HEK293 (cell line): Measurements from ENCODE around the gene GMPR2.

Experiments used
- BCL6B ChIP-seq: fragments of 450-650 bp; formaldehyde crosslinking; IDR thresholded peaks from 2 replicates; pipeline ENCODE4 v1.5.1; 2017; ENCODE audit warnings: missing biosample characterization, missing genetic modification characterization
- ELK4 ChIP-seq: IDR thresholded peaks from 2 replicates; pipeline ENCODE4 v1.6.1; 2011; ENCODE audit warnings: mild to moderate bottlenecking, low read depth, low read length, borderline replicate concordance
- GFI1B ChIP-seq: fragments of 450-650 bp; formaldehyde crosslinking; IDR thresholded peaks from 2 replicates; pipeline ENCODE4 v1.5.1; 2016; ENCODE audit warnings: missing biosample characterization, missing genetic modification characterization
- GLI4 ChIP-seq: fragments of 450-650 bp; formaldehyde crosslinking; IDR thresholded peaks from 2 replicates; pipeline ENCODE4 v1.5.1; 2016; ENCODE audit warnings: missing biosample characterization, missing genetic modification characterization
- IKZF3 ChIP-seq: fragments of 450-650 bp; IDR thresholded peaks from 2 replicates; pipeline ENCODE4 v1.5.0; 2018; ENCODE audit warnings: missing biosample characterization, mild to moderate bottlenecking, missing genetic modification characterization, moderate library complexity
- INSM2 ChIP-seq: fragments of 450-650 bp; formaldehyde crosslinking; IDR thresholded peaks from 2 replicates; pipeline ENCODE4 v1.5.1; 2016; ENCODE audit warnings: missing biosample characterization, missing genetic modification characterization
- KLF1 ChIP-seq: fragments of 450-650 bp; formaldehyde crosslinking; IDR thresholded peaks from 2 replicates; pipeline ENCODE4 v1.5.1; 2016; ENCODE audit warnings: missing biosample characterization, missing genetic modification characterization
- KLF10 ChIP-seq: fragments of 450-650 bp; IDR thresholded peaks from 2 replicates; pipeline ENCODE4 v1.5.1; 2018; ENCODE audit warnings: missing biosample characterization, mild to moderate bottlenecking, missing genetic modification characterization
- KLF16 ChIP-seq: fragments of 450-650 bp; formaldehyde crosslinking; IDR thresholded peaks from 2 replicates; pipeline ENCODE4 v1.5.1; 2017; ENCODE audit warnings: missing biosample characterization, missing genetic modification characterization
- OVOL3 ChIP-seq: fragments of 450-650 bp; formaldehyde crosslinking; IDR thresholded peaks from 2 replicates; pipeline ENCODE4 v1.5.1; 2016; ENCODE audit warnings: missing biosample characterization, missing genetic modification characterization
- SP7 ChIP-seq: fragments of 450-650 bp; formaldehyde crosslinking; IDR thresholded peaks from 2 replicates; pipeline ENCODE4 v1.5.1; 2016; ENCODE audit warnings: missing biosample characterization, missing genetic modification characterization
- ZBTB49 ChIP-seq: fragments of 450-650 bp; formaldehyde crosslinking; IDR thresholded peaks from 2 replicates; pipeline ENCODE4 v1.5.1; 2016; ENCODE audit warnings: missing biosample characterization, missing genetic modification characterization, low read depth
- ZNF24 ChIP-seq: fragments of 450-650 bp; formaldehyde crosslinking; IDR thresholded peaks from 2 replicates; pipeline ENCODE4 v1.5.1; 2016; ENCODE audit warnings: missing biosample characterization, missing genetic modification characterization
- ZNF274 ChIP-seq, 2 experiments: fragments of 200-500 bp in 1 of 2; fragments of 450-650 bp in 1 of 2; sonication (Bioruptor generic) in 1 of 2; formaldehyde crosslinking in 1 of 2; IDR thresholded peaks; 2 replicates each; pipeline versions ENCODE4 v1.5.1 to v1.6.1; 2014 to 2016; ENCODE audit warnings: borderline replicate concordance in 1 of 2, inconsistent platforms in 1 of 2, low read length in 1 of 2, missing biosample characterization in 1 of 2, missing genetic modification characterization in 1 of 2
- ZNF324 ChIP-seq: fragments of 450-650 bp; formaldehyde crosslinking; IDR thresholded peaks from 2 replicates; pipeline ENCODE4 v1.5.1; 2016; ENCODE audit warnings: missing biosample characterization, missing genetic modification characterization
- ZNF335 ChIP-seq: fragments of 450-650 bp; formaldehyde crosslinking; conservative IDR thresholded peaks from 2 replicates; pipeline ENCODE4 v1.5.1; 2016; ENCODE audit warnings: missing biosample characterization, missing genetic modification characterization
- ZNF366 ChIP-seq: fragments of 450-650 bp; formaldehyde crosslinking; conservative IDR thresholded peaks from 2 replicates; pipeline ENCODE4 v1.5.1; 2016; ENCODE audit warnings: missing biosample characterization, missing genetic modification characterization
- ZNF473 ChIP-seq: fragments of 450-650 bp; formaldehyde crosslinking; IDR thresholded peaks from 2 replicates; pipeline ENCODE4 v1.5.1; 2017; ENCODE audit warnings: missing biosample characterization, missing genetic modification characterization
- ZNF488 ChIP-seq: fragments of 450-650 bp; formaldehyde crosslinking; IDR thresholded peaks from 2 replicates; pipeline ENCODE4 v1.5.1; 2016; ENCODE audit warnings: missing biosample characterization, missing genetic modification characterization
- ZNF530 ChIP-seq: fragments of 450-650 bp; formaldehyde crosslinking; IDR thresholded peaks from 2 replicates; pipeline ENCODE4 v1.5.1; 2016; ENCODE audit warnings: low read depth, missing biosample characterization, missing genetic modification characterization
- ZNF544 ChIP-seq: fragments of 450-650 bp; formaldehyde crosslinking; IDR thresholded peaks from 2 replicates; pipeline ENCODE4 v1.5.0; 2017; ENCODE audit warnings: missing biosample characterization, missing genetic modification characterization
- ZNF549 ChIP-seq: fragments of 450-650 bp; IDR thresholded peaks from 2 replicates; pipeline ENCODE4 v1.5.1; 2018; ENCODE audit warnings: missing biosample characterization, missing genetic modification characterization, mild to moderate bottlenecking, inconsistent platforms, moderate library complexity
- ZNF600 ChIP-seq: fragments of 450-650 bp; formaldehyde crosslinking; IDR thresholded peaks from 2 replicates; pipeline ENCODE4 v1.5.1; 2016; ENCODE audit warnings: missing biosample characterization, missing genetic modification characterization
- ZNF623 ChIP-seq: fragments of 450-650 bp; formaldehyde crosslinking; IDR thresholded peaks from 2 replicates; pipeline ENCODE4 v1.5.1; 2016; ENCODE audit warnings: missing biosample characterization, missing genetic modification characterization
- ZNF664 ChIP-seq: fragments of 450-650 bp; formaldehyde crosslinking; IDR thresholded peaks from 2 replicates; pipeline ENCODE4 v1.5.1; 2016; ENCODE audit warnings: missing biosample characterization, missing genetic modification characterization
- ZNF692 ChIP-seq: fragments of 450-650 bp; formaldehyde crosslinking; IDR thresholded peaks from 2 replicates; pipeline ENCODE4 v1.5.1; 2016; ENCODE audit warnings: missing biosample characterization, missing genetic modification characterization
- ZNF747 ChIP-seq: fragments of 450-650 bp; formaldehyde crosslinking; IDR thresholded peaks from 2 replicates; pipeline ENCODE4 v1.5.1; 2016; ENCODE audit warnings: missing biosample characterization, missing genetic modification characterization
- ZNF777 ChIP-seq: fragments of 450-650 bp; formaldehyde crosslinking; IDR thresholded peaks from 2 replicates; pipeline ENCODE4 v1.5.1; 2017; ENCODE audit warnings: missing biosample characterization, missing genetic modification characterization, borderline replicate concordance
- ZNF785 ChIP-seq: fragments of 450-650 bp; formaldehyde crosslinking; IDR thresholded peaks from 2 replicates; pipeline ENCODE4 v1.5.1; 2016; ENCODE audit warnings: missing biosample characterization, missing genetic modification characterization
- ZNF843 ChIP-seq: fragments of 450-650 bp; formaldehyde crosslinking; IDR thresholded peaks from 2 replicates; pipeline ENCODE4 v1.5.1; 2016; ENCODE audit warnings: missing biosample characterization, missing genetic modification characterization

Gene GMPR2

GRCh38 chr14:24215495-24216344 is 17.0 kb upstream of the GMPR2 start, which contains the start of gene MDP1 (continued):
- TF ChIP-seq ZNF24 (tag by site-specific recombination) (no peak; the same call in 1 of the 2 replicates), ZNF843 (peak; percentile 25; the same call in 1 of the 2 replicates), KLF16 (tag by site-specific recombination) (peak; percentile 56), ZNF544 (no peak), KLF1 (tag by site-specific recombination) (peak; percentile 89), INSM2 (no peak; the same call in 1 of the 2 replicates), ZNF335 (tag by site-specific recombination) (peak; percentile 96), IKZF3 (tag by site-specific recombination) (no peak), BCL6B (tag by site-specific recombination) (no peak), GFI1B (tag by site-specific recombination) (no peak), ZNF324 (tag by site-specific recombination) (peak; percentile 76; the same call in 1 of the 2 replicates), ZNF747 (tag by site-specific recombination) (no peak), ZNF274 (IDR thresholded peaks at IDR 0.05; ENCODE audit: low read length) (no peak), ZNF274 (tag by site-specific recombination; IDR thresholded peaks at IDR 0.05; ENCODE audit: borderline replicate concordance) (no peak), GLI4 (tag by site-specific recombination) (no peak), ELK4 (no peak), ZNF488 (tag by site-specific recombination) (no peak), ZBTB49 (tag by site-specific recombination) (no peak), ZNF549 (tag by site-specific recombination) (no peak), ZNF623 (tag by site-specific recombination) (peak; percentile 15; the same call in 1 of the 2 replicates), ZNF692 (tag by site-specific recombination) (peak; percentile 82; the same call in 1 of the 2 replicates), ZNF530 (tag by site-specific recombination) (no peak), ZNF366 (no peak), ZNF473 (tag by site-specific recombination) (no peak), ZNF664 (tag by site-specific recombination) (no peak), SP7 (peak; percentile 77), ZNF777 (tag by site-specific recombination) (no peak), ZNF600 (tag by site-specific recombination) (peak; percentile 93), OVOL3 (tag by site-specific recombination) (no peak), ZNF785 (tag by site-specific recombination) (no peak), KLF10 (tag by site-specific recombination) (no peak)
